Parathyroid adenoma (tissue), 2 donors: ENCODE results near the gene SMS.
A peak's percentile ranks its signal among the peaks of the same experiment; 100 is the strongest.

Experiments
- H2AFZ ChIP-seq: fragments of 300-600 bp; sonication (generic); one replicate; pipeline ENCODE4 v1.7.0; 2017; ENCODE audit warnings: antibody characterized with exemption, mild to moderate bottlenecking
- H3K27ac ChIP-seq: fragments of 300-600 bp; sonication (generic); one replicate; pipeline ENCODE4 v1.7.0; 2017
- H3K27me3 ChIP-seq: fragments of 300-600 bp; sonication (generic); one replicate; pipeline ENCODE4 v1.7.0; 2017; ENCODE audit warnings: low read length; ENCODE audit not compliant: control insufficient read depth, insufficient read depth
- H3K36me3 ChIP-seq: fragments of 300-600 bp; sonication (generic); one replicate; pipeline ENCODE4 v1.7.0; 2017; ENCODE audit warnings: low read length; ENCODE audit not compliant: control insufficient read depth, insufficient read depth
- H3K4me1 ChIP-seq: fragments of 300-600 bp; sonication (generic); one replicate; pipeline ENCODE4 v1.7.0; 2017; ENCODE audit warnings: control low read depth
- H3K4me2 ChIP-seq: fragments of 300-600 bp; sonication (generic); one replicate; pipeline ENCODE4 v1.7.0; 2017; ENCODE audit warnings: low read length
- H3K4me3 ChIP-seq: fragments of 300-600 bp; sonication (generic); one replicate; pipeline ENCODE4 v1.7.0; 2017; ENCODE audit warnings: low read depth, low read length
- H3K79me2 ChIP-seq: fragments of 300-600 bp; sonication (generic); one replicate; pipeline ENCODE4 v1.7.0; 2017; ENCODE audit warnings: control low read depth
- H3K9ac ChIP-seq: fragments of 300-600 bp; sonication (generic); one replicate; pipeline ENCODE4 v1.7.0; 2017; ENCODE audit warnings: mild to moderate bottlenecking
- H3K9me3 ChIP-seq: fragments of 300-600 bp; sonication (generic); one replicate; pipeline ENCODE4 v1.7.0; 2017; ENCODE audit warnings: low read length; ENCODE audit not compliant: control insufficient read depth
- TF ChIP-seq, protein P1 (sequence below): fragments of 300-600 bp; sonication (generic); IDR thresholded peaks from one replicate; pipeline ENCODE4 v1.7.0; 2017; ENCODE audit warnings: antibody characterized with exemption, mild to moderate bottlenecking
- donor health status: primary hyperparathyroidism.

The SMS gene

DNA sequence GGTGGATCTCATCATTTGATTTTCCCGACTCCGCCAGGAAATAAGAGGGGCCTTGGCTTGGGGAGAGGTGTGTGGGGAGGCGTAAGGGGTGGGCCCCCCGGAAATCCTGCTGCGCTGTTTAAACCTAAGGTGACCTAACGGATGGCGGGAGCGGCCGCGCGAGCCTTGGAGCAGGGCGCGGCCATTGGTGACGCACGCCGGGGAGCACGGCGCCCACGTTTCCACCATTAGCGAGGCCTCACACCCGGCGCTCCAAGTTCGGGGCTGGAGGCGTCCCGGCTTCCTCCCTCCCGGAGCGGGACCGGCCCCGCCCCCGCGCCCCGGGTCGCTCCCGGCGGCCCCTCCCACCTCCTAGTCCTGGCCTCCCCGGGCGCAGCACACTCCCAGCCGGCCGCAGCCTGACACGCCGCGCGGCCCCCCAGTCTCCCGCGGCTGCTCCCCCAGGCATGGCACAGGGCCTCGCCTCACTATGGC, at the start of gene SMS:
Gene SMS, plus strand, starts transcription at position 354 of the 474 bp plus-strand sequence. Its CDS starts 116 bp downstream, at position 470.
- Histone ChIP-seq H3K4me3 (peak within 1 kb of the TSS; percentile 49), H3K27ac (peak within 1 kb of the TSS; percentile 61)

DNA sequence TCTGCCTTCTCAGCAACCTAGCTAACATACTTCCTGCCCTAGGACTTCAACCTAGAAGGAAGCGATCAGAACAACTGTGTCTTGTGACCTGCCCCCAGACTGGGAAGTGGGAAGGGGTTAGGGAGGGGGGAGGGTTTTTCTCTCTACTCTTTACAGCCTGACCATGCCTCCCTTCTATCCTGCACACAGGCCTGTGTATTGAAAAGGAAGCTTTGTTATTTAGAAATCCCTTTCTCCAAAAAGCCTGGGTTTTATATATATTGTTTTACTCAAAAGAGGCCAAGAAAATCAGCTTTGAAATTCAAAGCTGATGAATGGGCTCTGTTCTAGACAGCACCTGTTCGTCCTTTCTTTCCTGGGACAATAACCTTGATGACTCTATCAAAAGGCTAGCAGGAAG, 35.2 kb upstream of the SMS start:
- no peak overlapping the region for H2AFZ ChIP-seq
- no peaks in the 10 kb centered on the region for H3K36me3 ChIP-seq
- H3K79me2 ChIP-seq: no peaks in the 10 kb centered on the region
- no peaks in the 10 kb centered on the region for H3K9me3 ChIP-seq
- no peak overlapping the region for H3K4me3 ChIP-seq
- H3K4me2 ChIP-seq: no peak overlapping the region
- H3K9ac ChIP-seq: no peak overlapping the region
- no peaks in the 10 kb centered on the region for H3K27me3 ChIP-seq
- no peaks in the 10 kb centered on the region for H3K4me1 ChIP-seq
- TF ChIP-seq, protein P1, sequence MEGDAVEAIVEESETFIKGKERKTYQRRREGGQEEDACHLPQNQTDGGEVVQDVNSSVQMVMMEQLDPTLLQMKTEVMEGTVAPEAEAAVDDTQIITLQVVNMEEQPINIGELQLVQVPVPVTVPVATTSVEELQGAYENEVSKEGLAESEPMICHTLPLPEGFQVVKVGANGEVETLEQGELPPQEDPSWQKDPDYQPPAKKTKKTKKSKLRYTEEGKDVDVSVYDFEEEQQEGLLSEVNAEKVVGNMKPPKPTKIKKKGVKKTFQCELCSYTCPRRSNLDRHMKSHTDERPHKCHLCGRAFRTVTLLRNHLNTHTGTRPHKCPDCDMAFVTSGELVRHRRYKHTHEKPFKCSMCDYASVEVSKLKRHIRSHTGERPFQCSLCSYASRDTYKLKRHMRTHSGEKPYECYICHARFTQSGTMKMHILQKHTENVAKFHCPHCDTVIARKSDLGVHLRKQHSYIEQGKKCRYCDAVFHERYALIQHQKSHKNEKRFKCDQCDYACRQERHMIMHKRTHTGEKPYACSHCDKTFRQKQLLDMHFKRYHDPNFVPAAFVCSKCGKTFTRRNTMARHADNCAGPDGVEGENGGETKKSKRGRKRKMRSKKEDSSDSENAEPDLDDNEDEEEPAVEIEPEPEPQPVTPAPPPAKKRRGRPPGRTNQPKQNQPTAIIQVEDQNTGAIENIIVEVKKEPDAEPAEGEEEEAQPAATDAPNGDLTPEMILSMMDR: no peak
- peak overlapping the region; percentile 24 for H3K27ac ChIP-seq

More for the DNA sequence above, at the start of gene SMS:
- Histone ChIP-seq H3K27me3 (no peaks in the 10 kb centered on the region), H3K4me1 (no peaks in the 10 kb centered on the region), H3K79me2 (no peaks in the 10 kb centered on the region), H2AFZ (peak within 1 kb of the TSS; percentile 78), H3K9ac (no peak within 1 kb of the TSS), H3K4me2 (peak within 1 kb of the TSS; percentile 14), H3K9me3 (no peaks in the 10 kb centered on the region), H3K36me3 (no peaks in the 10 kb centered on the region)
- TF ChIP-seq, protein P1: no peak

GRCh38 chrX:21905953-21906352, 34.6 kb upstream of the SMS start:
- H3K27ac ChIP-seq: peak overlapping the region; percentile 24
- TF ChIP-seq, protein P1: no peak

DNA sequence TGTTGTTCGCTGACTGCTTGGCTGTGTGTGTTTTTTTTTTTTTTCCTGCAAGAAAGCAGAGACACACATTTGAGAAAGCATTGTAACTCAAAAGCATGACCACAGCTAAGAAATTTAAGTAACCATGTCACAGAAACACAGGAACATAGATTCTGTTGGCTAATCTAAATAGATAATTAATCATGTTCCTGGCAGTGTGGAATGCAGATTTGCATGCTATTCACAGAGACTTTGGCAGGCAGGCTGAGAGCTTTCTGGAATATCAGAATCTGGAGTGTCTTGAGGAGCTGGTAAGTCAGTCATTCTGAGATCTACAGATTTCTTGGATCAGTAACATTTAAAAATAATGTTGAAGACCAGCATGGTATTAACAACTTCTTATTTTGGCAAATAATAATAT, 33.2 kb upstream of the SMS start:
- no peaks in the 10 kb centered on the region for H3K79me2 ChIP-seq
- no peaks in the 10 kb centered on the region for H3K36me3 ChIP-seq
- no peak overlapping the region for H3K9ac ChIP-seq
- TF ChIP-seq, protein P1: no peak
- no peaks in the 10 kb centered on the region for H3K27me3 ChIP-seq
- peak overlapping the region; percentile 27 for H3K4me3 ChIP-seq
- no peak overlapping the region for H2AFZ ChIP-seq
- H3K27ac ChIP-seq: peak overlapping the region; percentile 54
- peak overlapping the region; percentile 49 for H3K4me2 ChIP-seq
- H3K9me3 ChIP-seq: no peaks in the 10 kb centered on the region
- H3K4me1 ChIP-seq: no peaks in the 10 kb centered on the region

More at GRCh38 chrX:21905953-21906352, 34.6 kb upstream of the SMS start:
- H3K36me3 ChIP-seq: no peaks in the 10 kb centered on the region
- no peak overlapping the region for H3K9ac ChIP-seq
- no peak overlapping the region for H3K4me3 ChIP-seq
- no peaks in the 10 kb centered on the region for H3K27me3 ChIP-seq
- H3K4me2 ChIP-seq: no peak overlapping the region
- H3K79me2 ChIP-seq: no peaks in the 10 kb centered on the region
- H3K9me3 ChIP-seq: no peaks in the 10 kb centered on the region
- no peaks in the 10 kb centered on the region for H3K4me1 ChIP-seq
- peak overlapping the region; percentile 46 for H2AFZ ChIP-seq

DNA sequence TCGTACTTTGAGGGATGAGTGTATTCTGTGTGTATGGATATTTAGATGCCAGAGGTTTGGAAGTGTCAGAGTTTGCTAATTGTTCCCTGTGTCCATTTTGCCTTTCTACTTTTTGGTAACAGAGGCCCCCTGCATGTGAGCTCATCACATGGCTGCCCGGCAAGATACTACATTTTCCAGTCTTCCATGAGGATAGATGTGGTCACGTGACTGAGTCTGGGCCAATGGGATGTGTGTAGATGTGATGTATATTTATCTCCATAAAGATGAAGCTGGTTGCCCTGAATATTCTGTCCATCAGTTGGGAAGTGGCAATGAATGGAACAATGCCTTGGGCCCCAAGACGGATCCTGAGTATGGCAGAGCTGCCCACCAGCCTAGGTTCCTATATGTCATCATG, 29.0 kb upstream of the SMS start:
- Histone ChIP-seq H3K4me1 (no peaks in the 10 kb centered on the region), H3K27me3 (no peaks in the 10 kb centered on the region), H3K9ac (no peak overlapping the region), H3K27ac (no peak overlapping the region), H3K4me2 (no peak overlapping the region), H3K79me2 (no peaks in the 10 kb centered on the region), H3K4me3 (no peak overlapping the region), H3K36me3 (no peaks in the 10 kb centered on the region), H3K9me3 (no peaks in the 10 kb centered on the region), H2AFZ (no peak overlapping the region)
- TF ChIP-seq, protein P1: no peak
